Cardiac muscle cell (in vitro differentiated cells and primary cell): Measurements from ENCODE around the gene RAPGEF4. TPM values are rescaled to one million over a fixed set of nuclear protein-coding genes. Genes with fewer than 3 reads are reported as not detected.
A peak's percentile ranks its signal among the peaks of the same experiment; 100 is the strongest.

Experiments
- DNase-seq, 2 donors: peaks; one replicate each; pipeline versions ENCODE4 v3.0.0 to v3.0.0-alpha.2; 2010 to 2017; ENCODE audit warnings: low read depth in 1 of 2, low spot score in 1 of 2
- H3K27ac ChIP-seq: fragments of 200-600 bp; sonication (generic); 2 replicates; pipeline ENCODE4 v1.5.1; 2016
- H3K27me3 ChIP-seq: fragments of 200-600 bp; sonication (generic); 2 replicates; pipeline ENCODE4 v1.6.0; 2016; ENCODE audit warnings: control low read depth
- H3K36me3 ChIP-seq: fragments of 200-600 bp; sonication (generic); 2 replicates; pipeline ENCODE4 v1.5.1; 2016; ENCODE audit warnings: control low read depth
- H3K4me1 ChIP-seq: fragments of 200-600 bp; sonication (generic); 2 replicates; pipeline ENCODE4 v1.8.1; 2017; ENCODE audit warnings: low read depth, mild to moderate bottlenecking, mixed run types
- H3K4me3 ChIP-seq: fragments of 200-600 bp; sonication (generic); 2 replicates; pipeline ENCODE4 v1.5.1; 2016; ENCODE audit warnings: mild to moderate bottlenecking
- H3K9me3 ChIP-seq: fragments of 200-600 bp; sonication (generic); 2 replicates; pipeline ENCODE4 v1.5.1; 2017; ENCODE audit warnings: low read depth, mild to moderate bottlenecking, control low read depth
- polyA plus RNA-seq: library from polyadenylated mRNA; unstranded; fragments of >200 nt; fragmentation: Nextera tagmentation; extraction: Ambion mirVana; gene quantifications from 2 replicates; pipeline ENCODE4 v1.2.1, GENCODE V29; 2016
- total RNA-seq: library from RNA; depleted of rRNA; stranded (reverse); fragments of >200 nt; gene quantifications from 2 replicates; pipeline ENCODE4 v1.2.3, GENCODE V29; 2016
- TF ChIP-seq, protein P1 (sequence below): IDR thresholded peaks from 2 replicates; pipeline ENCODE4 v1.5.1; 2012; ENCODE audit warnings: low read depth, mild to moderate bottlenecking, low read length

Gene RAPGEF4
- total and polyA plus RNA-seq, 2 experiments from 2014 or later: 5.3 to 21.2 TPM

GRCh38 chr2:172709566-172710291 lies 25.9 kb upstream of the RAPGEF4 start:
- Histone ChIP-seq H3K4me3 (no peak overlapping the region), H3K36me3 (no peaks in the 10 kb centered on the region), H3K9me3 (no peaks in the 10 kb centered on the region), H3K4me1 (peaks cover 13% of the 10 kb centered on the region), H3K27me3 (no peaks in the 10 kb centered on the region), H3K27ac (no peak overlapping the region)
- no peak for DNase-seq
- TF ChIP-seq, protein P1, sequence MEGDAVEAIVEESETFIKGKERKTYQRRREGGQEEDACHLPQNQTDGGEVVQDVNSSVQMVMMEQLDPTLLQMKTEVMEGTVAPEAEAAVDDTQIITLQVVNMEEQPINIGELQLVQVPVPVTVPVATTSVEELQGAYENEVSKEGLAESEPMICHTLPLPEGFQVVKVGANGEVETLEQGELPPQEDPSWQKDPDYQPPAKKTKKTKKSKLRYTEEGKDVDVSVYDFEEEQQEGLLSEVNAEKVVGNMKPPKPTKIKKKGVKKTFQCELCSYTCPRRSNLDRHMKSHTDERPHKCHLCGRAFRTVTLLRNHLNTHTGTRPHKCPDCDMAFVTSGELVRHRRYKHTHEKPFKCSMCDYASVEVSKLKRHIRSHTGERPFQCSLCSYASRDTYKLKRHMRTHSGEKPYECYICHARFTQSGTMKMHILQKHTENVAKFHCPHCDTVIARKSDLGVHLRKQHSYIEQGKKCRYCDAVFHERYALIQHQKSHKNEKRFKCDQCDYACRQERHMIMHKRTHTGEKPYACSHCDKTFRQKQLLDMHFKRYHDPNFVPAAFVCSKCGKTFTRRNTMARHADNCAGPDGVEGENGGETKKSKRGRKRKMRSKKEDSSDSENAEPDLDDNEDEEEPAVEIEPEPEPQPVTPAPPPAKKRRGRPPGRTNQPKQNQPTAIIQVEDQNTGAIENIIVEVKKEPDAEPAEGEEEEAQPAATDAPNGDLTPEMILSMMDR: no peak

DNA sequence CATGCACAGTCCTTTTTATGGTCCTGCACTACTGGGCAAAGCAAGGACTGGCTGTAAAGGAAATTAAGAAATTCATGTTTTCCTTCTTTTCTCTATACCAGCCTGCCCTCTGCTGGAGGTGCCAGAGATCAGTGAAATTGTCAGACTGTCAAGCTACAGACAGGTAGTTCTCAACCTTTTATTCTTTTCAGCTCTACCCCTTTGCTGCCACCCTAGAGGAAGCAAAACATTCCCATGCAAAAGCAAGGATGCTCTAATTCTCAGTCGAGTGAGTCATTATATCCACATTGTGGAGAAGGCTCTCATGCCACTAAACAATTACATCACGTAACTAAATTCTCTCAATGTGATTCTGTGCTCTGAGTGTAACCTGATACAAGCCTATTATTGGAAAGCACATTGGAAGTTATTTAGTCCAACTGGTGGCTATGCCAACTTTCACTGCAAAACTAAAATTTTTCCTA lies 25.0 kb upstream of the RAPGEF4 start:
- TF ChIP-seq, protein P1: peak; percentile 75
- H3K4me1 ChIP-seq: peaks cover 12% of the 10 kb centered on the region
- H3K27me3 ChIP-seq: no peaks in the 10 kb centered on the region
- no peak overlapping the region for H3K27ac ChIP-seq
- peak; percentile 50 to 56 for DNase-seq
- H3K4me3 ChIP-seq: no peak overlapping the region
- H3K9me3 ChIP-seq: no peaks in the 10 kb centered on the region
- H3K36me3 ChIP-seq: no peaks in the 10 kb centered on the region

DNA sequence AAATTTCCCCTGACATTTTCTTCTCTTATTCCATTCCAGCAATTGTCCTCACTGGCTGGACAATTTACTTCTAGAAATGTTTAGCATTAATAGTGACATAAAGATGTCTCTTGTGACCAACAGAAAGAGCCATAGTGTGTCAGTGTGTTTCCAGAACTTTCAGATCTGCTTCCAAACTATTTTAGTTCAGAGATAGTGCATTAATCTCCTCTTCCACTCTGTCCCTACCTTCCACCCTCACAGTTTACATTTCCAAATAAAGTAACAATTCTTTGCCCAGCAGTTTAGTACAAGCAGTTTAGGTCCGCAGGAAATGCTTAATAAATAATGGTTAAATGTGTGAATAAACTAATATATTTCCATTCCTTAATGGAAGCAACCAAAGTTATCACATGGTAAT lies 24.5 kb upstream of the RAPGEF4 start:
- Histone ChIP-seq H3K36me3 (no peaks in the 10 kb centered on the region), H3K27ac (peak overlapping the region; percentile 3), H3K9me3 (no peaks in the 10 kb centered on the region), H3K4me1 (peaks cover 9% of the 10 kb centered on the region), H3K4me3 (no peak overlapping the region), H3K27me3 (no peaks in the 10 kb centered on the region)
- TF ChIP-seq, protein P1: no peak
- DNase-seq: no peak

- H3K27me3 ChIP-seq: no peaks in the 10 kb centered on the region
- no peak overlapping the region for H3K4me3 ChIP-seq
- H3K4me1 ChIP-seq: peaks cover 9% of the 10 kb centered on the region
- TF ChIP-seq, protein P1: no peak
- no peak overlapping the region for H3K27ac ChIP-seq
- no peak for DNase-seq
- no peaks in the 10 kb centered on the region for H3K36me3 ChIP-seq
- no peaks in the 10 kb centered on the region for H3K9me3 ChIP-seq
These were observed 23.4 kb upstream of the RAPGEF4 start for GRCh38 chr2:172712251-172712650.

DNA sequence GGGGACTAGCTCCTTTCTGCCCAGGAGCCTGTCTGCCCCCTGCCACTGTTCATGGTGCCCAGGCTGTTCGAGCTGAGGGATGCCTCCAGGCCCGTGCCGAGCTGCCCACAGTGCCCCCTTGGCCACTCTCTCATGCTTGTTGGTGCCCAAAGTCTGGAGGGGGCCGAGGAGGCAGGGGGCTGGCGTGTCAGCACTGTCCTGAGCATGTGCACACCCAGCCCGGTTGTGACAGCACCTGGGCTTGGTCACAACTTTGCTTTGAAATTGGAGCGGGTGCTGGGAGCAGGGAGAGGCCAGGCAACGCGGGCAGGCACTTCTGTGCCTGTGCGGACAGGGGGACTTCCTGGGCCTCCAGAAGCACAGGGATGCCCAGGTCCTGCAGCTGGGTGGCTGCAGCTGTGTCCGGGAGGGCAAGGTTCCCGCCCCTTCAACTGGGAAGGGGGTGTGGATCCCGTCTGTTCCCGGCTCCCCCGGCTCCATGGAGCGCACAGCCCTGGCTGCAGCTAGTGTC lies 22.2 kb upstream of the RAPGEF4 start:
- Histone ChIP-seq H3K36me3 (no peaks in the 10 kb centered on the region), H3K4me3 (no peak overlapping the region), H3K4me1 (peaks cover 9% of the 10 kb centered on the region), H3K27me3 (no peaks in the 10 kb centered on the region), H3K27ac (no peak overlapping the region), H3K9me3 (no peaks in the 10 kb centered on the region)
- DNase-seq: no peak
- TF ChIP-seq, protein P1: no peak
